Vagina (tissue), 2 donors: ENCODE data around the gene PLCE1. TPM values are rescaled to one million over a fixed set of nuclear protein-coding genes. Genes with fewer than 3 reads are reported as not detected.
A peak's percentile ranks its signal among the peaks of the same experiment; 100 is the strongest.

ENCODE experiments used
- DNase-seq, 2 donors: peaks; one replicate each; pipeline ENCODE4 v3.0.0-alpha.2; 2017; ENCODE audit errors: extremely low spot score in 2 of 2
- H3K27ac ChIP-seq: fragments of 200-600 bp; sonication (generic); one replicate; pipeline ENCODE4 v1.5.1; 2019
- H3K27me3 ChIP-seq: fragments of 200-600 bp; sonication (generic); one replicate; pipeline ENCODE4 v1.5.1; 2019
- H3K36me3 ChIP-seq, 2 donors: fragments of 200-600 bp; sonication (generic); one replicate each; pipeline ENCODE4 v1.5.1; 2017 to 2019
- H3K4me1 ChIP-seq: fragments of 200-600 bp; sonication (generic); one replicate; pipeline ENCODE4 v1.5.1; 2019
- H3K4me3 ChIP-seq, 2 donors: fragments of 200-600 bp; sonication (generic); 1 replicate in 1 of 2; 2 replicates in 1 of 2; pipeline ENCODE4 v1.5.1; 2016 to 2019
- H3K9me3 ChIP-seq: fragments of 200-600 bp; sonication (generic); one replicate; pipeline ENCODE4 v1.5.1; 2019
- CTCF ChIP-seq, 3 experiments: fragments of 450-650 bp in 2 of 3; fragments of 200-600 bp in 1 of 3; sonication (generic) in 1 of 3; IDR thresholded peaks; one replicate each; pipeline ENCODE4 v1.5.1; 2017 to 2019; ENCODE audit warnings: antibody characterized with exemption in 3 of 3, mild to moderate bottlenecking in 2 of 3, moderate library complexity in 2 of 3
- POLR2A ChIP-seq, 2 donors: fragments of 450-650 bp; IDR thresholded peaks; one replicate each; pipeline ENCODE4 v1.6.1; 2017; ENCODE audit warnings: antibody characterized with exemption in 2 of 2, mild to moderate bottlenecking in 2 of 2, moderate library complexity in 2 of 2
- POLR2AphosphoS5 ChIP-seq, 2 donors: sonication (generic); formaldehyde crosslinking; IDR thresholded peaks; one replicate each; pipeline ENCODE4 v1.9.0; 2017; ENCODE audit warnings: antibody characterized with exemption in 2 of 2, mild to moderate bottlenecking in 2 of 2, low read depth in 1 of 2; ENCODE audit not compliant: insufficient read depth in 1 of 2
- intact Hi-C: fragments of 100-400 bp; cut with DNase I; formaldehyde crosslinking; loops from one replicate; pipeline ENCODE4 v1.15.1; 2023
- total RNA-seq: library from RNA; depleted of rRNA; stranded (reverse); fragments of >200 nt; gene quantifications from one replicate; pipeline ENCODE4 v1.2.3, GENCODE V29; 2016

PLCE1 gene
- total RNA-seq, 1 donor from 2014 or later: 13.0 TPM

GRCh38 chr10:93993414-93993781, 333 bp upstream of the PLCE1 start:
- no peaks in the 10 kb centered on the region for H3K36me3 ChIP-seq
- intact Hi-C loops: no loop called here
- H3K4me1 ChIP-seq: peaks cover 28% of the 10 kb centered on the region
- no peaks in the 10 kb centered on the region for H3K9me3 ChIP-seq
- peak overlapping the region; percentile 62 for H3K27ac ChIP-seq
- no peaks in the 10 kb centered on the region for H3K27me3 ChIP-seq
- no peak for TF ChIP-seq POLR2AphosphoS5 (IDR thresholded peaks at IDR 0.05; ENCODE audit: insufficient read depth in 1 of 2, low read depth in 1 of 2)
- no peak for DNase-seq
- H3K4me3 ChIP-seq: peak overlapping the region; percentile 71 to 81

GRCh38 chr10:93994438-93994801, 689 bp downstream of the PLCE1 start:
- H3K4me3 ChIP-seq: peak overlapping the region; percentile 71 to 81
- peak overlapping the region; percentile 62 for H3K27ac ChIP-seq
- DNase-seq: no peak
- H3K27me3 ChIP-seq: no peaks in the 10 kb centered on the region
- no peak for TF ChIP-seq CTCF (IDR thresholded peaks at IDR 0.05)
- no peak for TF ChIP-seq POLR2A (IDR thresholded peaks at IDR 0.05)
- TF ChIP-seq POLR2AphosphoS5 (IDR thresholded peaks at IDR 0.05; ENCODE audit: insufficient read depth in 1 of 2, low read depth in 1 of 2): no peak
- peaks cover 30% of the 10 kb centered on the region for H3K4me1 ChIP-seq
- no peaks in the 10 kb centered on the region for H3K9me3 ChIP-seq
- intact Hi-C loops: no loop called here
- no peaks in the 10 kb centered on the region for H3K36me3 ChIP-seq

- H3K27ac ChIP-seq: no peak overlapping the region
- intact Hi-C loops: no loop called here
- no peaks in the 10 kb centered on the region for H3K9me3 ChIP-seq
- H3K4me3 ChIP-seq: peak overlapping the region in 1 of 2 donors; percentile 71
- no peaks in the 10 kb centered on the region for H3K27me3 ChIP-seq
- H3K4me1 ChIP-seq: peaks cover 38% of the 10 kb centered on the region
- no peaks in the 10 kb centered on the region for H3K36me3 ChIP-seq
- TF ChIP-seq POLR2AphosphoS5 (IDR thresholded peaks at IDR 0.05; ENCODE audit: insufficient read depth in 1 of 2, low read depth in 1 of 2) (no peak), POLR2A (IDR thresholded peaks at IDR 0.05) (no peak), CTCF (IDR thresholded peaks at IDR 0.05) (no peak)
- no peak for DNase-seq
Measured at GRCh38 chr10:93995182-93995581, 1.5 kb downstream of the PLCE1 start.

GRCh38 chr10:93995598-93996271, 2.0 kb downstream of the PLCE1 start:
- no peak overlapping the region for H3K27ac ChIP-seq
- no peaks in the 10 kb centered on the region for H3K9me3 ChIP-seq
- no peaks in the 10 kb centered on the region for H3K27me3 ChIP-seq
- TF ChIP-seq POLR2A (IDR thresholded peaks at IDR 0.05) (no peak), POLR2AphosphoS5 (IDR thresholded peaks at IDR 0.05; ENCODE audit: insufficient read depth in 1 of 2, low read depth in 1 of 2) (no peak), CTCF (IDR thresholded peaks at IDR 0.05) (no peak)
- H3K36me3 ChIP-seq: no peaks in the 10 kb centered on the region
- intact Hi-C loops: no loop called here
- no peak for DNase-seq
- H3K4me3 ChIP-seq: no peak overlapping the region
- H3K4me1 ChIP-seq: peaks cover 40% of the 10 kb centered on the region

- Histone ChIP-seq H3K27me3 (no peaks in the 10 kb centered on the region), H3K4me1 (peaks cover 36% of the 10 kb centered on the region), H3K27ac (no peak overlapping the region), H3K36me3 (no peaks in the 10 kb centered on the region), H3K9me3 (no peaks in the 10 kb centered on the region), H3K4me3 (no peak overlapping the region)
- no peak for TF ChIP-seq POLR2A (IDR thresholded peaks at IDR 0.05)
- TF ChIP-seq CTCF (IDR thresholded peaks at IDR 0.05): no peak
- no peak for TF ChIP-seq POLR2AphosphoS5 (IDR thresholded peaks at IDR 0.05; ENCODE audit: insufficient read depth in 1 of 2, low read depth in 1 of 2)
- intact Hi-C loops: no loop called here
- DNase-seq: no peak
Measured at GRCh38 chr10:93996551-93996950, 2.8 kb downstream of the PLCE1 start.
